ENCODE measurements around the gene CCDC92B.
"Not testable (repeated sequence)": the region's sequence is repeated elsewhere in the genome, so short reads cannot be mapped to it uniquely, and the experiment has no call there.

CCDC92B gene

GRCh38 chr17:2682176-2682938, 67.1 kb downstream of the CCDC92B start:
- intact Hi-C loops (cut with DNase I; ENCODE audit: low total_unique reads), result no loop called here
- peaks cover 59 to 69% (median 65%) of the 10 kb centered on the region in 3 donors for H3K36me3 ChIP-seq
- no peak for DNase-seq
- H3K4me1 ChIP-seq, result peaks cover 0 to 18% (median 12%) of the 10 kb centered on the region in 4 donors
- TF ChIP-seq CTCF (IDR thresholded peaks at IDR 0.05), result no peak
- no peak overlapping the region for H3K27ac ChIP-seq
- no peak overlapping the region for H3K4me3 ChIP-seq
- H3K9me3 ChIP-seq, result no peaks in the 10 kb centered on the region
- H3K27me3 ChIP-seq, result no peaks in the 10 kb centered on the region

GRCh38 chr17:2681650-2682049, 67.8 kb downstream of the CCDC92B start:
- TF ChIP-seq CTCF (IDR thresholded peaks at IDR 0.05), result no peak

GRCh38 chr17:2680961-2681360, 68.5 kb downstream of the CCDC92B start:
- H3K4me3 ChIP-seq, result no peak overlapping the region
- H3K27me3 ChIP-seq, result no peaks in the 10 kb centered on the region
- no peak overlapping the region for H3K27ac ChIP-seq
- intact Hi-C loops (cut with DNase I; ENCODE audit: low total_unique reads), result no loop called here
- peaks cover 0 to 4% (median 3%) of the 10 kb centered on the region in 4 donors for H3K4me1 ChIP-seq
- H3K36me3 ChIP-seq, result peaks cover 60 to 78% (median 78%) of the 10 kb centered on the region in 3 donors
- no peak for DNase-seq
- no peak for TF ChIP-seq CTCF (IDR thresholded peaks at IDR 0.05)
- H3K9me3 ChIP-seq, result no peaks in the 10 kb centered on the region

More at GRCh38 chr17:2681650-2682049, 67.8 kb downstream of the CCDC92B start:
- intact Hi-C loops (cut with DNase I; ENCODE audit: low total_unique reads), result no loop called here
- Histone ChIP-seq H3K9me3 (no peaks in the 10 kb centered on the region), H3K27ac (no peak overlapping the region), H3K36me3 (peaks cover 60 to 72% (median 72%) of the 10 kb centered on the region in 3 donors), H3K27me3 (no peaks in the 10 kb centered on the region), H3K4me1 (peaks cover 0 to 11% (median 9%) of the 10 kb centered on the region in 4 donors), H3K4me3 (no peak overlapping the region)
- DNase-seq, result no peak

- H3K4me3 ChIP-seq; DNase-seq; H3K27ac ChIP-seq; intact Hi-C loops (cut with DNase I; ENCODE audit: low total_unique reads); H3K9me3 ChIP-seq; H3K27me3 ChIP-seq; H3K4me1 ChIP-seq: not testable (repeated sequence)
- H3K36me3 ChIP-seq, result peaks cover 69 to 86% (median 86%) of the 10 kb centered on the region in 3 donors
Observed at GRCh38 chr17:2679247-2679646, 70.2 kb downstream of the CCDC92B start.

Measured in tibial artery (tissue), 4 donors.